Hepatocyte (in vitro differentiated cells): Measurements from ENCODE around the gene TBL1Y.

Source experiments
- EZH2 ChIP-seq: fragments of 200-600 bp; sonication (generic); IDR thresholded peaks from 2 replicates; pipeline ENCODE4 v1.6.1; 2016; ENCODE audit warnings: antibody characterized with exemption, mild to moderate bottlenecking, borderline replicate concordance
- EZH2phosphoT487 ChIP-seq: fragments of 200-600 bp; sonication (generic); IDR thresholded peaks from one replicate; pipeline ENCODE4 v1.6.1; 2018; ENCODE audit warnings: antibody characterized with exemption, mild to moderate bottlenecking, low read depth, moderate library complexity; ENCODE audit not compliant: unreplicated experiment, severe bottlenecking
- TF ChIP-seq, protein P1 (sequence below): fragments of 200-600 bp; sonication (generic); IDR thresholded peaks from 2 replicates; pipeline ENCODE4 v1.5.1; 2016; ENCODE audit warnings: antibody characterized with exemption, mild to moderate bottlenecking; ENCODE audit not compliant: poor library complexity

DNA sequence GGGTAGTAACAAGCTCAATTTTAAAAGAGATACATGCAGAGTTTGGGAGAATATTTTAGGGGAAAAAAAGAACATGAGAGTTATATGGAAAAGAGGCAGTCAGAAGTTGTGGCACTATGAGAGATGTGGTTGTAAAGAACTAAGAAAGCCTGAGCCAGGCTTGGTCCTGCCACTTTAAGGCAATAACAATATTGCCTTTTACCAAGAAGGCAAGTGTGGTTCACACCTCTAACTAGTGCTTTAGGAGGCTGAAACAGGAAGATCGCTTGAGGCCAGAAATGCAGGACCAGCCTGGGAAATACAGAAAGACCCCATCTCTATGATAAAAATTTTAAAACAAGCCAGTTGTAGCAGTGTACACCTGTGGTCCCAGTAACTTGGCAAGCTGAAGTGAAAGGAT, 192.2 kb downstream of the TBL1Y start:
- TF ChIP-seq EZH2 (no peak), EZH2phosphoT487 (no peak)
- TF ChIP-seq, protein P1, sequence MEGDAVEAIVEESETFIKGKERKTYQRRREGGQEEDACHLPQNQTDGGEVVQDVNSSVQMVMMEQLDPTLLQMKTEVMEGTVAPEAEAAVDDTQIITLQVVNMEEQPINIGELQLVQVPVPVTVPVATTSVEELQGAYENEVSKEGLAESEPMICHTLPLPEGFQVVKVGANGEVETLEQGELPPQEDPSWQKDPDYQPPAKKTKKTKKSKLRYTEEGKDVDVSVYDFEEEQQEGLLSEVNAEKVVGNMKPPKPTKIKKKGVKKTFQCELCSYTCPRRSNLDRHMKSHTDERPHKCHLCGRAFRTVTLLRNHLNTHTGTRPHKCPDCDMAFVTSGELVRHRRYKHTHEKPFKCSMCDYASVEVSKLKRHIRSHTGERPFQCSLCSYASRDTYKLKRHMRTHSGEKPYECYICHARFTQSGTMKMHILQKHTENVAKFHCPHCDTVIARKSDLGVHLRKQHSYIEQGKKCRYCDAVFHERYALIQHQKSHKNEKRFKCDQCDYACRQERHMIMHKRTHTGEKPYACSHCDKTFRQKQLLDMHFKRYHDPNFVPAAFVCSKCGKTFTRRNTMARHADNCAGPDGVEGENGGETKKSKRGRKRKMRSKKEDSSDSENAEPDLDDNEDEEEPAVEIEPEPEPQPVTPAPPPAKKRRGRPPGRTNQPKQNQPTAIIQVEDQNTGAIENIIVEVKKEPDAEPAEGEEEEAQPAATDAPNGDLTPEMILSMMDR: no peak
